HG03442 (cell line): ENCODE data around the gene DDAH2.

Source experiments
- ATAC-seq: cut with Tn5 transposase; IDR thresholded peaks from one replicate; pipeline ENCODE4 v1.9.1; 2021; ENCODE audit warnings: mild to moderate bottlenecking, moderate library complexity; ENCODE audit not compliant: unreplicated experiment

DDAH2 gene, protein sequence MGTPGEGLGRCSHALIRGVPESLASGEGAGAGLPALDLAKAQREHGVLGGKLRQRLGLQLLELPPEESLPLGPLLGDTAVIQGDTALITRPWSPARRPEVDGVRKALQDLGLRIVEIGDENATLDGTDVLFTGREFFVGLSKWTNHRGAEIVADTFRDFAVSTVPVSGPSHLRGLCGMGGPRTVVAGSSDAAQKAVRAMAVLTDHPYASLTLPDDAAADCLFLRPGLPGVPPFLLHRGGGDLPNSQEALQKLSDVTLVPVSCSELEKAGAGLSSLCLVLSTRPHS

DNA sequence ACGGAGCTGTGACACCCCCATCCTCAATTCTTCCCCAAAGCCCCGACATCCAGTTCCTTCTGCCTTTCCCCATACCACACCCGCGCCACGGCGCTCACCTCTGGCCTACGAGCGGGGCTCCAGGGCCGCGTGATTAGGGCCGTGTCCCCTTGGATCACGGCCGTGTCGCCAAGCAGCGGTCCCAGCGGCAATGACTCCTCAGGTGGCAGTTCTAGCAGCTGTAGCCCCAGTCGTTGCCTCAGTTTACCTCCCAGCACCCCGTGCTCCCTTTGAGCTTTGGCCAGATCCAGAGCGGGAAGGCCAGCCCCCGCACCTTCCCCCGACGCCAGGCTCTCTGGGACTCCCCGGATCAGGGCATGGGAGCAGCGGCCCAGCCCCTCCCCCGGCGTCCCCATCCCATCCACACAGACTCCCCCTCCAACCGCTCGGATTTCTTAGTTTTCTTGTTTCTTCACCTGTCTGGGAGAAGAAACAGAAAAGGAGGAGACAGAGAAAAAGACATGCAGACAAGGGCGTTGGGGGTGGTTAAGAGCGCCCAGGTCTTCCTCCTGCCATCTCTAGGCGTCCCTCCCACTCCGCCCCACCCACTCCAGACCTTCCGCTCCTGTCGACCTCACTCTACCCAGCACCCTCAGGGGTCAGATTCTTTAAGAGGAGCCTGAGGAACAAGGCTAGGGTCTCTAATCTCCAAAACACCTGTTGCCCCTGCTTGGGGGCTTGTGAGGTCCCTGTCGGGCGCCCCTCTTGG, at the start of gene DDAH2:
Gene DDAH2 (minus strand): TSS at position 533 of the 748 bp plus-strand sequence. CDS start 138 bp downstream, at position 395.
- ATAC-seq, result no peak

DNA sequence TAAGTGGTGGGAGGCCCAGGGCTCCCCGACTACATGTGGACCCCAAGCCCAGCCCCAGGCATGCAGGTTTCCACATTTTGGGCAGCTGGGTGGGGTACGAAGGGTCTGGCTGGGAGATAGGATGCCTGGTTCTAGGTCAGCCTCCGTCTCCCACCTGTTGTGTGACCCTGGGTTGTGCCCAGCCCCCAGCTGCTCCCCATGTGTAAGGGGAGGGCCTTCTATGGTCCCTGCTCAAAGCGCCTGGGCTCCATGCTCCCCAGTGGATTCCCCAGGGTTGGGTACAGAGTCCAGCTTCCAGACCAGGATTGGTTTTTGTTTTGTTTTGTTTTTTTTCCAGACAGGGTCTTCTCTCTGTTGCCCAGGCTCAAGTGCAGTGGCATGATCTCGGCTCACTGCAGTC, 49.1 kb upstream of the DDAH2 start:
- no peak for ATAC-seq

DNA sequence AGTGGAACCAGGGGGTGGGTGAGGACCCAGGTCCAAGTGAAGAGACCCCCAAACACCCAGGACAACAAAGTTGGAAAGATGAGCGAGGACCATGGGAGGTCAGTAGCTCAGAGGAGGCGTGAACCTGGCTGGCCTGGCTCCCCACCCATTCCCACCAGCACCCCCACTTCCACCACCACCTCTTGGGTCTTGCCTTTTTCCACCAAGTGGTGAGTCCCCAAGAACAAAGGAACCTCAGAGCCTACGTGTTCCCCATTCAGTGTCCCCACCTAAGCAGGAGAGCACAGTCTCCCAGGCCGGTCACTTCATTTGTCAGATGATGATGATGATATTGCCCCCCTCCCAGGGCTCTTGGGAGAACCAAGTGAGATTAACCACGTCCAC, 48.6 kb upstream of the DDAH2 start:
- ATAC-seq, result no peak

GRCh38 chr6:31776989-31777666, 48.0 kb upstream of the DDAH2 start, which contains the start of gene VWA7:
Gene VWA7 (minus strand): TSS chr6:31777328. CDS start chr6:31776779, 549 bp downstream.
- ATAC-seq, result peak; percentile 74

DNA sequence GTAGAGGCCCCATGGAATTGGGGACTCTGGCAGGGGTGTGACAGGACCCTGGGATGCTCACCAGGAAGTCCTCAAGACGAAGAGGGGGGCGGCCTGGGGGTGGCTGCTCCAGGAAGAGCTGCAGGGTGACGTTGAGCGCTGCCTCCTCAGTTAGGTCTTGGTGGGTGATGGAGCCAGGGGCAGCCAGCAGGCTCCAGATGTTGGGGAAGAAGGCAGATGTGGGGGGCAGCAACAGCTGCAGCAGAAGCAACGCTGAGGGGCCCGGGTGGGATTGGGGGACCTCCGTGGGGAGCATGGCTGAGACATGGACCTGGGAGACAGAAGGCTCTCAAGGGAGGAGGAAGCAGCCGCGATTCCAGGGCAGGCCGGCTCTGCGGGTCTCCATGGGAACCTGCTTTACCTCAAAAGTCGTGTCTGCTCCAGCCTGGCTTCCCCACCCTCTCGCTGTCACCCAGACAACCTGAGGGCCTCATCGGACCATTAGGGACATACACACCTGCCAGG, 47.4 kb upstream of the DDAH2 start:
- no peak for ATAC-seq

GRCh38 chr6:31775633-31776484, 46.8 kb upstream of the DDAH2 start:
- ATAC-seq, result no peak

- no peak for ATAC-seq
These were observed 46.1 kb upstream of the DDAH2 start for GRCh38 chr6:31775184-31775583.

GRCh38 chr6:31771992-31772358, 42.9 kb upstream of the DDAH2 start:
- ATAC-seq, result no peak

DNA sequence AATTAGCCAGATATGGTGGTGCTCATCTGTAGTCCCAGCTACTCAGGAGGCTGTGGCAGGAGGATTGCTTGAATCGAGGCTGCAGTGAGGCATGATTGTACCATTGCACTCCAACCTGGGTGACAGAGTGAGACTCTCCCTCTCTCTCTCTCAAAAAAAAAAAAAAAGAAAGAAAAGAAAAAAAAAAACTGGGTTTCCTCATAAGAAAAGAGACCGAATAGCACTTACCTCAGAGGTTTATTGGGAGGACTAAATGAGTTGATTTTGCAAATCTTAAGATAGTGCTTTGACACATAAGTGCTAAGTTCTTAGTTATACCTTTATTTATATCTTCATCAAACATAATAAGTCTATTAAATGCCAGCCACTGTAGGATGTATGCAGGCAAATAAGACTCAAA, 41.8 kb upstream of the DDAH2 start:
- ATAC-seq, result no peak

DNA sequence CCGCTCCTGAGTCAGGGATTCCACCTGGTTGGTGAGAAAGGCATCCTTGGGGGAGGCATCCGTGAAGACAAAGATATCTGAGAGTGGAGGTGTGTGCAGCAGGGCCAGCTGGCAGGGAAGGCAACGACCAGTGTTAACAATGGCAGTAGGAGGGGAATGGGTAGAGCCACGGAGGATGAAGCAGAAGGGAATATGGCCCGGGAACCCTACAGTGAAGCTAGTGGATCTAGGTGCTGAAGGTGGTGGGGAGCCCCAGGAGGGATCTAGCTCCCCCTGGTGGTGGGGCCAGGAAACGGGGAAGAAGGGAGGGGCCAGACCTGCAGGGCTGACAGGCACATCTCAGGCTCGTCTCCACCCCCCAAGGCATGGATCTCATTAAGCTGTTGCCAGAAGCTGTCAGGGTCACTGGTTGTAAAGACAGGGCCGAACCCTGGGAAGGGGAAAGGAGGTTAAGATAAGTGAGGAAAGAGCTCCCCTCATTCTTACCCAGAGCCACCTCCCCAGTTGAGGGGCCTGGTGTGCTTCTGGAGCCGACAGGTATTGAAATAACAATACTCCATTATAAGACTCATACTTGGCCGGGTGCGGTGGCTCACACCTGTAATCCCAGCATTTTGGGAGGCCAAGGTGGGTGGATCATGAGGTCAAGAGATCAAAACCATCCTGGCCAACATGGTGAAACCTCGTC, 40.7 kb upstream of the DDAH2 start:
- no peak for ATAC-seq

GRCh38 chr6:31768363-31769257, 39.5 kb upstream of the DDAH2 start:
- no peak for ATAC-seq

DNA sequence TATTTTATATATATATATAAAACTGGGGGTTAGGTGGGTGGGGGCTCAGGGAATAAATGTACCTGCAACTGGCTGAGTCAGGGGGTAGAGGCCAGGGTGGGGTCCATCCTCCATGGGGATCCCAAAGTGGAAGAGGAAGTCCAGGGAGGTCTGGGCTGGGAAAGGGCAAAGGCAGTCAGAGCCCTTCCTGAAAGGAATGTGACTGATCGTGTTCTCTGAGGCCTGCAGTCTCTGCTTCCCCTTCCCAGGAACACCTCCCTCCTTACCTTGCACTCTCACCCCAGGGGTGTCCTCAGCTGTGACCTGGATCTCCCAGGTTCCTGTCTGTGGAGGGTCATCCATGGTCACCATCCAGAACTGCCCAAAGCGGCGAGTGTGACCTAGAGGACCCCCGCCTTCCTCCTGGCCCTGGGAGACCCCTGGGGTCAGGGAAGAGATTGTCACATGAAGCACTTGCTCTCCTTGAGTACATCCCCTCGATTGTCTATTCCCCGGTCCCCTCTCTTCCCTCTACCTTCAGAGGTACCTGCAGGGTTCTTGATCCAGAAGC, 38.1 kb upstream of the DDAH2 start:
- no peak for ATAC-seq

DNA sequence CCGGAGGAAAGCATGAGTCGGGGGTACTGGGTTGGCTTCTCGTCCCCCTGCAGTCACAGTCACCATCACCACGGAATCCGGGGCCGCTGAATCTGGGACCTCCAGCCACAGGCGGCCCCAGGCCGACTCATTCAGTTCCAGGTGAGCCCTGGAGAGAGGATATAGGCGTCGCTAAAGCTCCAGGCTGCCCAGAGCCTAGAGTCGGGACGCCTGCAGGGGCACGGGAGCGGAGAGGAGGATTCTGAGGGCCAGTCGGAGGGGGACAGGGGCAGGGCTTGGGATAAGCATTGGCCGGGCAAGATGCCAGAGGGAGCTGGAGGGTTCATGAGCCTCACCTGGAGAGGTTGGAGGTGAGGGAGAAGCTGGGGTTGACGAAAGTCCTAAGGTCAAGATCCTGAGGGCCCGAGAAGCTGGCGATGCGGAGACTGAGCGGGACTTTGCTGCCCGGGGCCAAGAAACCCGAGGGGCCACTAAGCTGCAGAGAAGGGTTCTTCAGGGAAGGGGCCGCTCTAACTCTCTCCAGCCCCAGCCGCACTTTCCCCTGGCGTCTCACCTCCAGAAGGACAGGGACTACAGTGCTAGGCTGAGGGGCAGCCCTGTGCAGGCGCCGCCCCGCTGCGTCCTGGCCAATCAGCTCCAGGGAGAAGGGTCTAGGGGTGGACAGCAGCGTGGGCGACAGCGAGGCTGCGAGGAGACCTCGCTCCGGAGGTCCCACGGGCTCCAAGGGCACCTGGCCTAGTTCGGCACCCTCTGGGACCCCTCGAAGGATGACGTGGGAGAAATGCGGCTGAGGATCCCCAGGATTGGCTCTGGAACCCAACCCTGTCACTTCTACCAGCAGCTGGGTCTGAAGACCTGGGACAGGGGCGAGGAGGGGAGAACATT, 37.1 kb upstream of the DDAH2 start:
- ATAC-seq, result no peak

GRCh38 chr6:31765559-31765909, 36.4 kb upstream of the DDAH2 start:
- ATAC-seq, result no peak

DNA sequence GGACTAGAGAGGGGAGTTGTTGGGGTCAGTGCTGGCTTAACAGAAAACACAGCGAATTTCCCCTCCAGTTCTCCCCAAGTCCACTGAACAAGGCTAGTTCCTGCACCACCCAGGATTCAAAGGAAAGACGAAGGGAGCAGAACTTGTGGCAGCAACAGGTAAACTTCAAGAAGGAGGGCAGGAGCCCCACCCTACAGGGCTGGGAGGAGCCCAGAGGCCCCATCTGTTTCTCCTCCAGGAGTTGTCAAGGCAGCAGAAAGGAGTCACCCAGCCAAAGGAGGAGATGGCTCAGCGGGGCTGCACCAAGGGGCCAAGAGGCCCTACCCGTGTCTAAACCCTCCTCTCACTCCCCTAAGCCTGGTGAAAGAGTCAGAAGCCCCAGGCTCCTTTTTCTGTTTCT, 35.1 kb upstream of the DDAH2 start:
- no peak for ATAC-seq

DNA sequence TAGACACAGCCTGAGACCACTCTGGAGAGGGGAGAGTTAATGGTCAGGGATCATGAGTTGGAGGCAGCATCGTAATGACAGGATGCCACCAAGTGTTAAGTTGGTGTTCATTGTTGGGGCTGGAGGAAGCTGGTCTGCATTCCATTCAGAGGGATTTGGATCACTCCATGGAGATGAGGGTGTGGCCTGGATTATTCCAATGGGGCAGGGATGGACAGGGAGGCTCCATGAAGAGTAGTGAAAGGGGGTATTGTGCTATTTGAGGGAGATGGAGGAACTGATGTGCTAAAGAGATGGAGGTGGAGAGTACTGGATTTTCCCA, 34.5 kb upstream of the DDAH2 start:
- ATAC-seq, result no peak

DNA sequence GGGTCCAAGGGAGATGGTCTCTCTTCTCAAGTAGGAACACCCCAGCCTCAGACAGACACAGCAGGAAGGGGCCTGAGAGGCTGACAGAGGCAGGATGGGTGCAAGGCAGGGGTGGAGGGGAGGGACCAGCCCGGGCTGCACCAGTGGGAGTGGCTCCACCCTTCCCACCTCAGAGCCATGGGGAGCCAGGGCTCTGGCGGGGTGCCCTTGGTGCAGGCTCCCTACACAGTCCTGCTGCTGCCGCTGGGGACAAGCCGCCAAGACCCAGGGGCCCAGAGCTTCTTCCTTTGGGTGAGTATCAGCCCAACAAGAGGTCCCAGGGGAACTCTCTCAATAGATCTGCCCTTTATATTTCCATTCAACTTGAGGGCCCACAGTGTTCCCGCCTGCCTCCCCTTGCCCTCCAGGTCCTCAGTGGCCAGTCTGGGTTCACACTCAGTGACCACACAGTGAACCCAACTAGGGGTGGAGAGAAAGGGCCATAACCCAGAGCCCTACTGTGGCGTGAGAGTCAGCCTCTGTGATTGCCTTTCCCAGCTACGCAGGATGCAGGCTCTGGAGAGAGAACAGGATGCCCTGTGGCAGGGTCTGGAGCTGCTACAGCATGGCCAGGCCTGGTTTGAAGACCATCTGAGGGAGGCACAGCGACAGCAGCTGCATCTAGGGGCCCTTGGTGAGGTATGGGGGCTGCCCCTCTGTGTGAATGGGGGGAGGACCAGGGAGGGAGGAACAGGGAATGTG, 33.9 kb upstream of the DDAH2 start:
- no peak for ATAC-seq

GRCh38 chr6:31762356-31762755, 33.3 kb upstream of the DDAH2 start, which contains the start of gene SAPCD1:
Gene SAPCD1 (plus strand): TSS chr6:31762656. CDS start chr6:31763055, 399 bp downstream.
- ATAC-seq, result no peak
